CD4-positive, alpha-beta T cell treated with Interferon alpha-2 for 1 hour (primary cell): ENCODE data around the gene TFB2M.
A peak's percentile ranks its signal among the peaks of the same experiment; 100 is the strongest.
"Not testable (repeated sequence)": the region's sequence is repeated elsewhere in the genome, so short reads cannot be mapped to it uniquely, and the experiment has no call there.

Source experiments
- DNase-seq, 2 donors: peaks; one replicate each; pipeline ENCODE4 v3.0.0-alpha.2; 2020 to 2022

The TFB2M gene, protein sequence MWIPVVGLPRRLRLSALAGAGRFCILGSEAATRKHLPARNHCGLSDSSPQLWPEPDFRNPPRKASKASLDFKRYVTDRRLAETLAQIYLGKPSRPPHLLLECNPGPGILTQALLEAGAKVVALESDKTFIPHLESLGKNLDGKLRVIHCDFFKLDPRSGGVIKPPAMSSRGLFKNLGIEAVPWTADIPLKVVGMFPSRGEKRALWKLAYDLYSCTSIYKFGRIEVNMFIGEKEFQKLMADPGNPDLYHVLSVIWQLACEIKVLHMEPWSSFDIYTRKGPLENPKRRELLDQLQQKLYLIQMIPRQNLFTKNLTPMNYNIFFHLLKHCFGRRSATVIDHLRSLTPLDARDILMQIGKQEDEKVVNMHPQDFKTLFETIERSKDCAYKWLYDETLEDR

DNA sequence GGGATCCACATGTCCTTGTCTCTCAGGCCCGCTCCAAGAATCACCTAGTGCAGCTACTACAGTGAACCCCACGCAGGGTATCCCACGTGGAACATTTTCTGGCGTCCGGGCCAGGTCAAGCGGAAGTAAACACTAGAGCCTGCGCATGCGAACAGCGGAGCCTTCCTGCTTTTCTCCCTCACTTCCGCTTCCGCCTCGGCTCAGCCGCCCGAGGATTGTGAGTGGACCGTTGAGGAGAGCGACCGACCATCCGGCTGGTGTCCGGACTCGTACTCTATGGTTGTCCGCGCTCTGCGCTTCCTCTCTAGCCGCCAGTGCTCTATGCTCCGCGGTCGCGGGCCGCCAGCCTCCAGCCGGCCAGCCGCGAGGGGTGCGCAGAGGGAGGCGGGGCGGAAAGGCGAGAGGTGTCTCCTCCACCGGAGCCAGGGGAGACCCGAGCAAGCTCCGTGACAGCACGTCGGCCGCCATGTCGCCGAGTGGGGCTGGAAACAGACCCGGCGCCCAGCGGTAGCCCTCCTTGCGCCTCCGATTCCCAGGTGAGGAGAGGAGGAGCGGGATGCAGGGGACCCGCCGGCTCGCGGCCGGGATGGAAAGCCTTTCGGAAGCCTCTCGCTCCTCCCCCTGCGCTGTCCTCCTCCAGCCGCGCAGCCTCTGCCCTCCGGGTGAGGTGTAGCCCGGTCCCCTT is at the start of gene TFB2M, which contains the start of gene CNST:
TSS of gene TFB2M (minus strand) at position 134 of the 685 bp plus-strand sequence. CDS start at position 11, 123 bp downstream.
TSS of gene CNST (plus strand) at position 329 of the 685 bp plus-strand sequence. CDS start 25,107 bp downstream, outside the sequence.
- peak; percentile 94 to 95 for DNase-seq

DNA sequence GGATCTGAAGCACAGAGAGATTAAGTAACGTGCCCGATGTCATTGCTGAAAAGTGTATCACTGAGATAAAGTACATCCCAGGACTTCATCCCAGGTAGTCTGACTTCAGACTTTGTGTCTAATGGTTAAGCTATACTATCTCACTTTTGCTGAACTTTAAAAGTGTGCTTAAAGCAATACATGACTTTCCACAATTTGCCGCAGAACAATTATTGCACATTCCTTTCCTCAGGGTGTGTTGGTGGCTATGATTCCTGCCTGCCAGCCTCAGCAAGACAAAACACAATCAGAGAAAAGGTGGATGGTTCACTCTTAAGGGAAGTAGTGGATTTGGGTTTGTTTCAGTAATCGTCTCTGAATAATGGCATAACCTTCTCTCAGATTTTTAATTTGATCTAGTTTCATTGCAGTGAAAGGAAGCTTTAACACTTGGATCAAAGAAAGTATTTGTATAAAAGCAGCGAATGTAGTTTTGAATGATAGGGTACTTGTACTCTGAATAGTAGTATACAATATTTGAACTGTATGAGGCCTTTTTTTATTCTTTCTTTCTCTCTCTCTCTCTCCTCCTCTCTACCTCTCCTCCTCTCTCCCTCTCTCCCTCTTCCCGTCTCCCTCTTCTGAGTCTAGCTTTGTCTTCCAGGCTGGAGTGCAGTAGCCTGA is 47.2 kb upstream of the TFB2M start:
- no peak for DNase-seq

DNA sequence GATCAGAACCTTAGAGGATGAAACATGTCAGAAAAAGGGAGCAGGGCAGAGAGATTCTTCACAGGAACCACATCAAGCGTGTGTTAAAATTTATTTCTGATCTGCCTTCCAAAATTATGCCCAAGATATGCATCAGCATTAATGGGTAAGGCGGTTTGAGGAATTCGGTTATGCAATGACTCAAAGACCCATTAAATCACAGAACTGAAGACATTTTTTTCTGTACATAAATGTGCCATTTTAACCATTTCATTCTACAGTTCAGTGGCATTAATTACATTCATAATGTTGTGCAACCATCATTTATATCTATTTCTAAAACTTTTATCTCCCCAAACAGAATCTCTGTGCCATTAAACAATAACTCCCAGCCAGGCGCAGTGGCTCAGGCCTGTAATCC is 43.6 kb upstream of the TFB2M start:
- no peak for DNase-seq

DNA sequence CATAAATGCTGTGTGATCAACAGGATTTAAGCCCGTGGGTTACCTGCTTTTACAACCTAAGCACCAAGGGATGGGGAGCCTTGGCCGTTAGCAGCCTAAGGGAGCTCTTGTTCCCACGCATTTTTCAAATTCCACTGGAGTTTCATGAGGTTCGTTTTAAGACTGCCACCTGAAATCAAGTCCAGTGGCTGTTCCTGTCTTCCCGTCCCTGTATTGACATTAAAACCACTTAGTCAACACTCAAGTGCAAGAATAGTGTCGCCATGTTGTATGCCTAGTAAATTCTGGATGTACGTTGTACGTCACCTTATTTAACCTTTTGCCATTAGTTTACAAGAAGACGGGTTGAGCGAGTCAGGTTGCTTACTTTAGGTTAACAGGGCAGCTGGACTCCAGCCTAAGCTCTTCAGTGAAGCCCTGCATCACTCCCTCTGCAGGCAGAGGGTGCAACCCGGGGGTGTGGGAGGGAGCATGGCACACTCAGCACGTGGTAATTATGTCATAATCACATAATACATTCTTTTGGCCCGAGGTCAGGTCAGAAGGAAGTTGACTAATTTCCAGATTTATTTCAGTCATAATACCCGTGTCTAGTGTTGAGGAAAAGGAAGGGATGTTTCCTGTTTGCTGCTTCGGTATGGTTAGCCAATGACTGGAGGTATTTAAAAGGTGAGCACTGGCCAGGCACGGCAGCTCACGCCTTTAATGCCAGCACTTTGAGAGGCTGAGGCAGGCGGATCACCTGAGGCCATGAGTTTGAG is 42.7 kb upstream of the TFB2M start:
- DNase-seq: peak; percentile 12 to 52

DNA sequence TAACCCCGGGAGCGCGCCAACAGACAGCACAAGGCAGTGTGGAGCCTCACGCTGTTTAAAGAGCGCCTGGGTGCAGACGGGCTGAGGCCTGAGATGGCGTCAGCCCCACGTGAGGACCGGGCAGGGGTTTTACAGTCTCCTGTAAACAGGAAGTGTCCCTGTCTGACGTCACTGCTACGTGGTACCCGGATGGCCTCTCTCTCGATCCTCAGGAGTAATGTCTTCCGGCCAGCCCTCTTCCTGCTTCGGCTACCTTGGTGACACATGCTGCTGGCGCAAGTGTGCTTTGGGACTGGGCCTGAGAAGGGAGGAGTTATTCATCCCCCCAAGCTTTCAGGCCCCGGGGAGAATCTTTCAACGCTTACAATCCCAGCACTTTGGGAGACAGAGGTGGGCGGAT is 41.4 kb upstream of the TFB2M start:
- peak in 1 of 2 donors; percentile 13 for DNase-seq

DNA sequence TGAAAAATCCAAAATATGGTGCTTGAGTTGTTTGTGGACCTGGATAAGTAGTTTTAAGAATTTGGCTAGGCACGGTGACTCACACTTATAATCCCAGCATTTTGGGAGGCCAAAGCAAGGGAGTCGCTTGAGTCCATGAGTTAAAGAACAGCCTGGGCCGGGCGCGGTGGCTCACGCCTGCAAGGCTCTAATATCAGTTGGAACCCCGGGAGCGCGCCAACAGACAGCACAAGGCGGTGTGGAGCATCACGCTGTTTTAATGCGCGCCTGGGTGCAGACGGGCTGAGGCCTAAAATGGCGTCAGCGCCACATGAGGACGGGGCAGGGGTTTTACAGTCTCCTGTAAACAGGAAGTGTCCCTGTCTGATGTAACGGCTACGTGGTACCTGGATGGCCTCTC is 39.2 kb upstream of the TFB2M start:
- DNase-seq: not testable (repeated sequence)

DNA sequence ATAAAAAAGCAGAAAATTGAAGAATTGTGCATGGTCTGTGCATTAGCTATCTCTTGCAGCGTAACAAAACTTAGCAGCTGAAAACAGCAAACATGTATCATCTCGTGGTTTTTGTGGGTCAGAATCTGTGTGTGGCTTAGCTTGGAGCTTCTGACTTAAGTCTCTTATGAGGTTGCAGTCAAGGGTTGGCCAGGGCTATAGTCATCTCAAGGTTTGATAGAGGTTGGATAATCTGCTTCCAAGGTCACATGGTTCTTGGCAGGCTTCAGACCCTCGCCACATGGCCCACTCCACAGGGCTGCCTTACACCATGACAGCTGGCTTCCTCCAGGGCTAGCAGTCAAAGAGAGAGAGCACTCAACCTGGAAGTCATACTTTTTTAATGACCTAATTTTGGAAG is 36.1 kb upstream of the TFB2M start:
- DNase-seq: peak in 1 of 2 donors; percentile 9

DNA sequence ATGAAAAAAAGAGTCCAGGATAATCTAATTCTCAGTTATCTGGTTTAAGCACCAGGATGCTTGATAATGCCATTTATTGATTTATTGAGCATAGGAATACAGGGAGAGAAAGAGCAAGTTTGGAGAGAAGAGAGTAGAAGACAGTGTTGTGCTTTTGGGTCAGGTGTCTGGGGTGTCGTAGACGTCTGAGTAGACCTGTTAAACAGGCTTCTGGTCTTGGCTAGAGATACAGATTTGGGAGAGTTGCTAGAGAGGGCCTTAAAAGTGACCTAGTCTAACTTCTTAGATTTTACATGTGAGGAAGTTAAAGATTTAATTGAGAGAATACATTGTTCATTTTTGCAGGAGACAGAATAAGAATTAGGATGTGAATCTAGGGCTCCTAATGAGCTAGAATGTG is 34.5 kb upstream of the TFB2M start:
- no peak for DNase-seq

DNA sequence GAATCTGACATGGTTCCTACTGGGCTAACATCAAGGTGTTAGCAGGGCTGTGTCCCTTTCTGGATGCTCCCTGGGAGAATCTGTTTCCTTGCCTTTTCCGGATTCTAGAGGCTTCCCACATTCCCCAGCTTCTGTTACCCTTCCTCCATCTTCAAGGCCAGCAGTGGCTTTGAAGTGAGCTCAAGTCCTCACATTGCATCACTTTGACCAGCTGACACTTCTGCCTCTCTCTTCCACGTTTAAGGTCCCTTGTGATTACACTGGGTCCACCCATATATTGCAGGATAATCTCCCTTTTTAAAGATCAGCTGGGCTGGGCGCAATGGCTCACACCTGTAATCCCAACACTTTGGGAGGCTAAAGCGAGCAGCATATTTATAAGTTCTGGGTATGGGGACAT is 33.3 kb upstream of the TFB2M start:
- no peak for DNase-seq

DNA sequence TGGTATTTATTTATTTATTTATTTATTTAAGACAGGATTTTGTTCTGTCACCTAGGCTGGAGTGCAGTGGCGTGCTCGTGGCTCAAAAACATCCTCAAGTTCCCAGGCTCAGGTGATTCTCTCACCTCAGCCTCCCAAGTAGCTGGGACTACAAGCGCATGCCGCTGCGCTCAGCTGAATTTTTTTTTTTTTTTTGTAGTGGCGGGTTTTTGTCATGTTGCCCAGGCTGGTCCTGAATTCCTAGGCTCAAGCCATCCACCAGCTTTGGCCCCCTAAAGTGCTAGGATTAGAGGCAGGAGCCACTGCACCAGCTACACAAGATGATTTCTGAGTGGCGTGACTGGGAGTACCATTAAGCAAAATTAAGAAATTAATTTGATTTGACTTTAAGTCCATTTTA is 31.9 kb upstream of the TFB2M start:
- no peak for DNase-seq

DNA sequence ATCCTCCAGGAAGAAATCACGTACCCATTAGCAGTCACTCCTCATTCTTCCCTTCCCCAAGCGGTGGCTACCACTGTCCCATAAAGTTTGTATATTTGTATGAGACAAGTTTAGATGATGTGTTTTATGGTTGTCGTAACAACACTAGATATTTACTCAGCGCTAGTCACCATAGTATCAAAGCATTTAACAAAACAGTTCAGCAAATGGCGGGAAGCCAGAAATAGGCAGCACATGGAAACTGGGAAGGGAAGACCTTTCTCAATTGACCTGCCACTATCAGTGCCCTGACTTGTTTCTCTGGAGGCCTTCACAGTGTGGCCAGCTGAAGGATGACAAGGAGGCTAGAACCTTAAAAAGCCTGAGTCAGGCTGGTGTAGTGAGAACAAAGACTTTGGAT is 31.3 kb upstream of the TFB2M start:
- no peak for DNase-seq

DNA sequence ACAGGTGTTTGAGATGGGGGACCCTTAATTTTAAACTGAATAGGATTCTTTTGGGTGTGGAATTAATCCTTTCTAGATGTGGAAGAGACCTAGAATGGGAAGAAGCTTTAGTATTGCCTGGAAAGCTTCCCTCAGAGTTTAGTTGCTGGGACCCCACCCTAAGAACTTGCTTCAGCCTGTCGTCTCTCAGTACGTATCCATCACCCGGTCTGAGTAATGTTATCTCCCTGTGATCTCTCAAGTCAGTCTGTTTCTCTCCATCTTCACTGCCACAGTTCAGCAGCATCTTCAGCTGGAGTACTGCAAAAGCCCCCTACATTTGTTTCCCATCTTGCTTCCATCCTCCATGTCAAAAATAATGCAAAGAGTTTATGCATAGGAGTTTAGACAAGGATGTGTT is 29.1 kb upstream of the TFB2M start:
- DNase-seq: no peak

DNA sequence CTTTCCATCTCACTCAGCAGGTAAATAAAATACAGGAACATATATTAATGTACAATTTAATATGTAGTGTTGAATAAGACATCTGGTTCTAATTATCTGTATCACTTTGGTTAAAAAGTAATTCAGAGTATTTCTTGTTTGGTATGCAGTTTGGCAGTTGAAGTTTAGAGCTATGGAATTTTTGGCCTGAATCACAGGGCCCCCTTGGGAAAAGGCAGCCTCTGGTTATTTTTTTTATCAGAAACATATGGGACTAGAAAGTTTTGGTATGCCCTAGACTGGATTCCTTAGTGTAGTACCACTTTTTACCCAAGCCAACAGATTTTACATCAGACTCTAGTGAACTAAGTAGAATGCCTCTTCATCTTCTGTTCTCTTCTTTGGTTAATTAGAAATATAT is 26.6 kb upstream of the TFB2M start:
- no peak for DNase-seq

DNA sequence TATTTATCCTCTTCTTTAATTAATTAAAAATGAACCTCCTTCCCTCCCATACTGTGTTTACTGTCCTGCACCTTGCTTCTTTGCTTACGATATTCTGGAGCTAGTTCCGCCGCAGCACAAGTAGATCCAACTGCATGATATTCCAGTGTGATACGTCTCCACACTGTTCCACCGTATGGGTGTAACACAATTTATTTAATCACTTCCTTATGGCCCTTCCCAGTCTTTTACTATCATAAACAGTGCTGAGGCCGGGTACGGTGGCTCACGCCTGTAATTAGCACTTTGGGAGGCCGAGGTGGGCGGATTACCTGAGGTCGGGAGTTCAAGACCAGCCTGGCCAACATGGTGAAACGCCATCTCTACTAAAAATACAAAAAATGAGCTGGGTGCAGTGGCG is 25.9 kb upstream of the TFB2M start:
- no peak for DNase-seq

DNA sequence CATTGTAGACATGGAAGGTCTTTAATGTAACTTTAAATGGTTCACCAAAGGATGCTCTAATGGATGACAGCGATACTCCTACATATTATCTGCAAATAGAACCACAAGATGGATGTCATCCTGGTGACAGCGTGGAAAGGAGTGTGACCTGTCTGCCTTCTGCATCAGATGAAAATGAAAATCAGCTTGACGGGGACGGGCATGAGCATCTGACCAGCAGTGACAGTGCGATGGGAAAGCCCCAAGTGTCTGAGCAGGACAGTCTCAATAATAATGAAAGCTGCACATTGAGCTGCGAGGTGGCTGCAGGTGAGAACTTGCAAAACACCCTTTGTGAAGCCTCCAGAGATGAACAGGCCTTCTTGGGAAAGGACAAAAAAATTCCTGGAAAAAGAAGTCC is 25.4 kb upstream of the TFB2M start:
- no peak for DNase-seq

DNA sequence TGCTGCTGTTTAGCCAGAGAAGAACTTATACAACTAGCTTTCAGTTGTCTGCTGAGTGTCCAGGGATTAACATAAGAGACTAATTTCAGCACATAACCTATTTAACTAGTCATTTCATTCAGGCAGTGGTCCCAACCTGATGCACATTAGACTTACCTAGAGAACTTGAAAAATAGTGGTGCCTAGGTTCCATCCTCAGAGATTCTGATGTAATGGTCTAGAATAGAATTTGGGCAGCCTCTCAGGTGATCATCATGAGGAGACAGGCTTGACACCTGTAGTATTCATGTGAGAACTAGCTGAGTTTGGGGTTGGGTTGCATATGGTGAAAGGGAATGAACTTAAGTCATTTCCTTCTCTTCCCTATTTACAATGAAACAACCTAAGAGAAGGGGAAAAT is 25.0 kb upstream of the TFB2M start:
- no peak for DNase-seq

DNA sequence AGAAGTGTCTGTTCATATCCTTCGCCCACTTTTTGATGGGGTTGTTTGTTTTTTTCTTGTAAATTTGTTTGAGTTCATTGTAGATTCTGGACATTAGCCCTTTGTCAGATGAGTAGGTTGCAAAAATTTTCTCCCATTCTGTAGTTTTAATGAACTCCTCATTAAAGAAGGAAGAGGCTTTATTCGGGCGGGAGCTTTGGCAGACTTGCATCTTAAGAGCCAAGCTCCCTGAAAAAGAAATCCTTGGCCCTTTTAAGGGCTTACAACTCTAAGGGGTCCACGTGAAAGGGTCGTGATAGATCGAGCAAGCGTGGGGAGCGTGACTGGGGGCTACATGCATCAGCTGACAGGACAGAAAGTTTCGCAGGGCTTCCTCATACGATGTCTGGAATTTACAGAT is 23.9 kb upstream of the TFB2M start:
- not testable (repeated sequence) for DNase-seq

DNA sequence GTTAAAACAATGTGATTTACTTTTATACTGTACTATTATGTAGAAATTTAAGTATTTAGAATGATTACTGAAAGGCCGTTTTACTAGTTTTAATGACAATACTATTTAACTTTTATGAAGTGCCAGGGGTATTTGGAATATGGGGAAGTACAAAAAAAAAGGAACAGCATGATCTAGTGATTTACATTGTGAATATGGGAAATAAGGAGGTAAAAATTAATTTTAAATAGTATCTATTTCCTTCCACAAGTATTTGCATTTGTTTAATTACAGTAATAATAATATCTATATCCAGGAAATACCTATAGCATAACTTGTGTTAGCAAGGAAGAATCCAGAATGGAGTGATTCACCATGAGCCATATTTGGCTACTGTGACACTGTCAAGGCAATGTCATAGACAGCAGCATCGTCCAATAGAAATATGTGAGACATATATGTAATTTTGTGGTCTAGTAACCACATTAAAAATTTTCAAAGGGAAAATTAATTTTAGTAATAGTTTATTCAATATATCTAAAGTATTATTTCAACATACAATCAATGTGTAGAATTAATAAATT is 22.2 kb upstream of the TFB2M start:
- DNase-seq: no peak

DNA sequence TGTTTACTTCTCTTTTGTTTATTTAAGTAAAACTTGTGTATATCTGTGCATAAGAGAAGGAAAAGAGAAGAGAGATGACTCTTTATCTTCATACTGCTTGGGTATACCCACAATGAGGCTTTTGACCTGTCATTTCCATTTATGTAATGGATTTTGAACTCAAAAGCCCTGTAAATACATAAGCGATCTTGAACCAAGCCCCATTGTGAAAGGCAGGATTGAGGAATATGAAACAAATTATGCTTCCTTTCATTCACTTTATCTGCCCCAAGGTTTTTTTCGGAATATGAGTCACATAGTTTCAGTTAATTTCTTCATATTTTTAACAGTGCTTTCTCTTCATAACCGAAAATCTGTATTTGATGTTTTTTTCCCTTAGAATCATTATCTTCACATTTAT is 21.5 kb upstream of the TFB2M start:
- no peak for DNase-seq

DNA sequence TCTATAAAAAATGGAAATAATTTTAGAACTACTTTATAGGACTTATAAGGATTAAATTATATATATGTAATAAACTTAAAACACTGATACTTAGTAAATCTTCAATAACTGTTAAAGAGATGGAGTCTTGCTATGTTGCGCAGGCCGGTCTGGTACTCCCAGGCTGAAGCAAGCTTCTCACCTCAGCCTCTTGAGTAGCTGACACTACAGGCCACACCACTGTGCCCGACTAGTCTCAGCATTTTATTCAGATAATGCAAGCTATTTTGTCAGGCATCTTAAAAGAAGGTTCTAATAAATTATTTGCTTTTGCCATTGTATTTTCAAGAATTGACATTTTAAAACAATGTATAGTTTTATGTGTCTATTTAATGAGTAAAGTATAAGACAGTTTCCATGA is 21.0 kb upstream of the TFB2M start:
- DNase-seq: no peak

DNA sequence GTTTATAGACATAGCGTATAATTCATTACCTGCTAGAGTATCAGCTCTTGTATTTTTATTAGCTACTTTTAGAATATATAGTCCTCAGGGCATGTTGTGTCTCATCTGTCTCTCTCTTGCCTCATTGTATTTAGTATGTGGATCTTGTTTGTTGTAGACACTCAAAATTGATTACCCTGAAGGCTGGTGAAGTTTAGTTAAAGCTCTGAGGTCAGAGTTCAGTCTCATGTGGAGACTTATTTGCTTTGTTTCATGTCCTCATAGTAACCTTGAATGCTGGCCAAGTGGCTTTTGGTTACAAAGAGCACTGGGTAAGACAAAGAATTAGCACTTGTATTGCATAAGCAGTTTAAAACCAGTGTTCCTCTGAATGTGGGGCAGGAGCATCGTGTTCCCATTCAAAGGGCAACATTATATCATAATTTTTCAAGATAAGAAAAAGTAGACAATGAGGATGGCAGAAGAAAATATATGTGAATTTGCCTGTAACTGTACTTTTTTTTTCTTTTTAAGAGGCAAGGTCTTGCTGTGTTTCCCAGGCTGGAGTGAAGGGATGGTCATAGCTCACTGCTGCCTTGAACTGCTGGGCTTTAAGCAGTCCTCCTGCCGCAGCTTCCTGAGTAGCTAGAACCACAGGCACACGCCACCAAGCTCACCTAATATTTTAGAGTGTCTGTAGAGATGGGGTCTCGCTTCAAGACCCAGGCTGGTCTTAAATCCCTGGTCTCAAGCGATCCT is 17.6 kb upstream of the TFB2M start:
- no peak for DNase-seq

DNA sequence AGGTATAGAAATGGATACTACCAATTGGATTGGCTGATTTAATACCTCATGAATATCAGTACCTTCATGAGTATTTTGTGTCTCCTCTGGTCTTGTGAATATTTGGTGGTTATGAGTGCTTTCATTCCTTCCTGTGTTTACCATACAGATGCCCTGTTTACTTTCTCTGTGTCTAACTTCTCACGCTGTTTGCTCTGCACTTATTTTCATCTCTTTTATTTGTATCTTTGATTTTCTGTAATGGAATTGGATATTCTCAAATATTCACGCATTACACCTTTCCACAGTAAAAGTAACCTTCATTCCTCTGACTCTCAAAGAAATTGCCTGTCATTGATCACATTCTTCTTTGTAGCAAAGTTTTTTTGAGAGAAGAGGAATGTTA is 17.0 kb upstream of the TFB2M start:
- no peak for DNase-seq
